SK-N-SH treated with all-trans-retinoic acid at 6 μM for 48 hours (cell line): ENCODE measurements around the gene DIRAS1.

Source experiments
- ATAC-seq: fragments of 200-7000 bp; cut with Tn5 transposase; 3 replicates; pipeline ENCODE4 v1.9.1; 2020; ENCODE audit warnings: mild to moderate bottlenecking, moderate library complexity
- ARNTL ChIP-seq: fragments of 450-650 bp; formaldehyde crosslinking; IDR thresholded peaks from 2 replicates; pipeline ENCODE4 v1.5.0; 2020; ENCODE audit warnings: low read depth, mild to moderate bottlenecking, moderate library complexity, borderline replicate concordance
- BACH2 ChIP-seq: fragments of 250-450 bp; sonication (Bioruptor Pico); IDR thresholded peaks from 2 replicates; pipeline ENCODE4 v1.9.0; 2021; ENCODE audit warnings: mild to moderate bottlenecking, borderline replicate concordance
- CREB5 ChIP-seq: fragments of 250-450 bp; sonication (Bioruptor Pico); IDR thresholded peaks from 2 replicates; pipeline ENCODE4 v1.5.1; 2020; ENCODE audit warnings: low read depth, mild to moderate bottlenecking, moderate library complexity
- CSDC2 ChIP-seq: fragments of 250-450 bp; sonication (Bioruptor Pico); IDR thresholded peaks from 2 replicates; pipeline ENCODE4 v1.5.0; 2020; ENCODE audit warnings: mild to moderate bottlenecking, moderate library complexity
- CSRNP3 ChIP-seq: fragments of 250-450 bp; sonication (Bioruptor Pico); IDR thresholded peaks from 2 replicates; pipeline ENCODE4 v1.5.1; 2021; ENCODE audit warnings: mild to moderate bottlenecking, moderate library complexity
- ESRRG ChIP-seq: fragments of 250-450 bp; sonication (Bioruptor Pico); IDR thresholded peaks from 2 replicates; pipeline ENCODE4 v1.6.1; 2021; ENCODE audit warnings: mild to moderate bottlenecking
- ISL1 ChIP-seq: fragments of 250-450 bp; sonication (Bioruptor Pico); IDR thresholded peaks from 2 replicates; pipeline ENCODE4 v2.1.2; 2022; ENCODE audit warnings: mild to moderate bottlenecking, moderate library complexity
- POU6F1 ChIP-seq: fragments of 250-450 bp; sonication (Bioruptor Pico); IDR thresholded peaks from 2 replicates; pipeline ENCODE4 v1.8.0; 2021; ENCODE audit warnings: low read depth, mild to moderate bottlenecking, moderate library complexity, borderline replicate concordance
- PPARA ChIP-seq: fragments of 250-450 bp; sonication (Bioruptor Pico); IDR thresholded peaks from 2 replicates; pipeline ENCODE4 v1.5.0; 2020; ENCODE audit warnings: mild to moderate bottlenecking, borderline replicate concordance
- RARB ChIP-seq: fragments of 250-450 bp; sonication (Bioruptor Pico); IDR thresholded peaks from 2 replicates; pipeline ENCODE4 v1.8.0; 2021; ENCODE audit warnings: mild to moderate bottlenecking, moderate library complexity
- SNAI2 ChIP-seq: fragments of 250-450 bp; sonication (Bioruptor Pico); IDR thresholded peaks from 2 replicates; pipeline ENCODE4 v1.5.0; 2020; ENCODE audit warnings: mild to moderate bottlenecking, moderate library complexity
- TCF4 ChIP-seq: fragments of 250-450 bp; sonication (Bioruptor Pico); IDR thresholded peaks from 2 replicates; pipeline ENCODE4 v1.8.0; 2021; ENCODE audit warnings: mild to moderate bottlenecking, moderate library complexity, borderline replicate concordance
- TOX ChIP-seq: fragments of 250-450 bp; sonication (Bioruptor Pico); IDR thresholded peaks from 2 replicates; pipeline ENCODE4 v1.8.0; 2021; ENCODE audit warnings: mild to moderate bottlenecking, moderate library complexity, borderline replicate concordance
- TSHZ2 ChIP-seq: fragments of 250-450 bp; sonication (Bioruptor Pico); IDR thresholded peaks from 2 replicates; pipeline ENCODE4 v1.5.0; 2020; ENCODE audit warnings: mild to moderate bottlenecking, moderate library complexity
- ZC3H10 ChIP-seq: fragments of 250-450 bp; sonication (Bioruptor Pico); IDR thresholded peaks from 2 replicates; pipeline ENCODE4 v1.5.1; 2021; ENCODE audit warnings: mild to moderate bottlenecking, moderate library complexity
- ZFP3 ChIP-seq: fragments of 250-450 bp; sonication (Bioruptor Pico); IDR thresholded peaks from 2 replicates; pipeline ENCODE4 v1.5.0; 2020; ENCODE audit warnings: mild to moderate bottlenecking, moderate library complexity
- ZFP30 ChIP-seq: fragments of 450-650 bp; formaldehyde crosslinking; IDR thresholded peaks from 2 replicates; pipeline ENCODE4 v1.5.0; 2022; ENCODE audit warnings: mild to moderate bottlenecking, moderate library complexity
- ZNF565 ChIP-seq: fragments of 450-650 bp; formaldehyde crosslinking; conservative IDR thresholded peaks from 2 replicates; pipeline ENCODE4 v1.5.0; 2020; ENCODE audit warnings: low read depth, mild to moderate bottlenecking, moderate library complexity
- ZNF70 ChIP-seq: fragments of 450-650 bp; formaldehyde crosslinking; IDR thresholded peaks from 2 replicates; pipeline ENCODE4 v1.5.0; 2020; ENCODE audit warnings: mild to moderate bottlenecking, moderate library complexity
- ZNF8 ChIP-seq: fragments of 450-650 bp; formaldehyde crosslinking; IDR thresholded peaks from 2 replicates; pipeline ENCODE4 v1.5.0; 2020; ENCODE audit warnings: mild to moderate bottlenecking, moderate library complexity

Gene DIRAS1

GRCh38 chr19:2711172-2711874, 9.8 kb downstream of the DIRAS1 start:
- TF ChIP-seq ARNTL (CRISPR knock-in tag) (no peak), ZNF70 (CRISPR knock-in tag) (no peak), SNAI2 (CRISPR knock-in tag) (no peak), TOX (no peak), CREB5 (CRISPR knock-in tag) (no peak)
- peak; percentile 65 for ATAC-seq

- TF ChIP-seq ISL1 (CRISPR knock-in tag) (no peak), ZFP3 (no peak), ESRRG (CRISPR knock-in tag) (no peak), BACH2 (CRISPR knock-in tag) (no peak), POU6F1 (CRISPR knock-in tag) (no peak), SNAI2 (CRISPR knock-in tag) (no peak), ZFP30 (no peak), TOX (no peak), PPARA (CRISPR knock-in tag) (no peak), ARNTL (CRISPR knock-in tag) (no peak), ZNF565 (CRISPR knock-in tag) (no peak), RARB (no peak), CSRNP3 (no peak)
- ATAC-seq: no peak
Measured at GRCh38 chr19:2706251-2706650, 14.9 kb downstream of the DIRAS1 start.

- TF ChIP-seq TCF4 (no peak), TOX (no peak), CSDC2 (no peak), ESRRG (CRISPR knock-in tag) (no peak), ZNF70 (CRISPR knock-in tag) (no peak), ZNF565 (CRISPR knock-in tag) (no peak), CREB5 (CRISPR knock-in tag) (no peak), ARNTL (CRISPR knock-in tag) (no peak), ZFP3 (no peak), BACH2 (CRISPR knock-in tag) (no peak), ZNF8 (CRISPR knock-in tag) (no peak), TSHZ2 (no peak)
- TF ChIP-seq, all 23 proteins: peak for 0
- ATAC-seq: no peak
Measured at GRCh38 chr19:2703691-2704216, 17.4 kb downstream of the DIRAS1 start.

- no peak for ATAC-seq
- no peak for TF ChIP-seq ZFP30
- TF ChIP-seq CSRNP3: no peak
- no peak for TF ChIP-seq ZC3H10 (CRISPR knock-in tag)
- no peak for TF ChIP-seq CSDC2
- TF ChIP-seq TOX: no peak
- no peak for TF ChIP-seq ZNF8 (CRISPR knock-in tag)
- TF ChIP-seq ESRRG (CRISPR knock-in tag): no peak
- no peak for TF ChIP-seq TSHZ2
- TF ChIP-seq ZNF565 (CRISPR knock-in tag): no peak
Measured at GRCh38 chr19:2703077-2703437, 18.1 kb downstream of the DIRAS1 start.
